Sigmoid colon (tissue), 4 donors: ENCODE results near the gene HSPA1A.

Experiments used
- CTCF ChIP-seq, 4 experiments: fragments of 450-650 bp in 3 of 4; fragments of 200-600 bp in 1 of 4; IDR thresholded peaks; one replicate each; pipeline ENCODE4 v1.5.1; 2016 to 2019; ENCODE audit warnings: antibody characterized with exemption in 4 of 4, mild to moderate bottlenecking in 3 of 4, moderate library complexity in 2 of 4
- POLR2A ChIP-seq, 2 donors: fragments of 450-650 bp; IDR thresholded peaks; one replicate each; pipeline ENCODE4 v1.6.1; 2016; ENCODE audit warnings: antibody characterized with exemption in 2 of 2, mild to moderate bottlenecking in 2 of 2, moderate library complexity in 2 of 2
- POLR2AphosphoS5 ChIP-seq, 4 donors: sonication (generic); formaldehyde crosslinking; IDR thresholded peaks; one replicate each; pipeline ENCODE4 v1.6.1; 2017; ENCODE audit warnings: antibody characterized with exemption in 4 of 4

GRCh38 chr6:31799781-31800180, 15.6 kb upstream of the HSPA1A start:
- TF ChIP-seq POLR2A (IDR thresholded peaks at IDR 0.05), result no peak
- TF ChIP-seq POLR2AphosphoS5 (IDR thresholded peaks at IDR 0.05), result no peak
- TF ChIP-seq CTCF (IDR thresholded peaks at IDR 0.05), result no peak
